SK-N-SH (cell line): ENCODE data around the gene FEV.

Experiments used
- CTCF ChIP-seq: fragments of 200-600 bp; sonication (generic); IDR thresholded peaks from 2 replicates; pipeline ENCODE4 v1.6.1; 2017; ENCODE audit warnings: antibody characterized with exemption, mild to moderate bottlenecking, moderate library complexity
- EP300 ChIP-seq, 2 experiments: IDR thresholded peaks; 2 replicates each; pipeline versions ENCODE4 v1.4.0 to v1.6.1; 2012; ENCODE audit warnings: borderline replicate concordance in 1 of 2, low read depth in 1 of 2, low read length in 1 of 2
- FOXJ3 ChIP-seq: sonication (generic); formaldehyde crosslinking; IDR thresholded peaks from 2 replicates; pipeline ENCODE4 v1.5.1; 2020; ENCODE audit warnings: mild to moderate bottlenecking, missing genetic modification reagents
- FOXM1 ChIP-seq: IDR thresholded peaks from 2 replicates; pipeline ENCODE4 v1.4.0; 2012; ENCODE audit warnings: low read depth, mild to moderate bottlenecking
- TAF1 ChIP-seq: IDR thresholded peaks from 2 replicates; pipeline ENCODE4 v1.6.1; 2012; ENCODE audit warnings: low read depth, mild to moderate bottlenecking, low read length, moderate library complexity, borderline replicate concordance
- TEAD4 ChIP-seq: IDR thresholded peaks from 2 replicates; pipeline ENCODE4 v1.4.0; 2012; ENCODE audit warnings: mild to moderate bottlenecking, borderline replicate concordance; ENCODE audit not compliant: insufficient read depth
- YY1 ChIP-seq: IDR thresholded peaks from 2 replicates; pipeline ENCODE4 v1.4.0; 2012; ENCODE audit warnings: low read depth, mild to moderate bottlenecking
- ZBTB33 ChIP-seq: IDR thresholded peaks from 2 replicates; pipeline ENCODE4 v1.4.0; 2012; ENCODE audit warnings: low read depth, borderline replicate concordance
- TF ChIP-seq, protein P1 (sequence below): IDR thresholded peaks from 2 replicates; pipeline ENCODE4 v1.4.0; 2012; ENCODE audit warnings: low read depth
- TF ChIP-seq, protein P2 (sequence below): IDR thresholded peaks from 2 replicates; pipeline ENCODE4 v1.6.1; 2012; ENCODE audit warnings: mild to moderate bottlenecking, low read depth, low read length, moderate library complexity

GRCh38 chr2:219024059-219024458, 39.1 kb upstream of the FEV start:
- TF ChIP-seq CTCF, result no peak
- no peak for TF ChIP-seq FOXJ3
- TF ChIP-seq ZBTB33, result no peak
- no peak for TF ChIP-seq TEAD4
- TF ChIP-seq, protein P1, sequence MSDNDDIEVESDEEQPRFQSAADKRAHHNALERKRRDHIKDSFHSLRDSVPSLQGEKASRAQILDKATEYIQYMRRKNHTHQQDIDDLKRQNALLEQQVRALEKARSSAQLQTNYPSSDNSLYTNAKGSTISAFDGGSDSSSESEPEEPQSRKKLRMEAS, result no peak
- no peak for TF ChIP-seq EP300 (IDR thresholded peaks at IDR 0.05; ENCODE audit: borderline replicate concordance in 1 of 2, low read depth in 1 of 2, low read length in 1 of 2)
- no peak for TF ChIP-seq YY1
- TF ChIP-seq, protein P2, sequence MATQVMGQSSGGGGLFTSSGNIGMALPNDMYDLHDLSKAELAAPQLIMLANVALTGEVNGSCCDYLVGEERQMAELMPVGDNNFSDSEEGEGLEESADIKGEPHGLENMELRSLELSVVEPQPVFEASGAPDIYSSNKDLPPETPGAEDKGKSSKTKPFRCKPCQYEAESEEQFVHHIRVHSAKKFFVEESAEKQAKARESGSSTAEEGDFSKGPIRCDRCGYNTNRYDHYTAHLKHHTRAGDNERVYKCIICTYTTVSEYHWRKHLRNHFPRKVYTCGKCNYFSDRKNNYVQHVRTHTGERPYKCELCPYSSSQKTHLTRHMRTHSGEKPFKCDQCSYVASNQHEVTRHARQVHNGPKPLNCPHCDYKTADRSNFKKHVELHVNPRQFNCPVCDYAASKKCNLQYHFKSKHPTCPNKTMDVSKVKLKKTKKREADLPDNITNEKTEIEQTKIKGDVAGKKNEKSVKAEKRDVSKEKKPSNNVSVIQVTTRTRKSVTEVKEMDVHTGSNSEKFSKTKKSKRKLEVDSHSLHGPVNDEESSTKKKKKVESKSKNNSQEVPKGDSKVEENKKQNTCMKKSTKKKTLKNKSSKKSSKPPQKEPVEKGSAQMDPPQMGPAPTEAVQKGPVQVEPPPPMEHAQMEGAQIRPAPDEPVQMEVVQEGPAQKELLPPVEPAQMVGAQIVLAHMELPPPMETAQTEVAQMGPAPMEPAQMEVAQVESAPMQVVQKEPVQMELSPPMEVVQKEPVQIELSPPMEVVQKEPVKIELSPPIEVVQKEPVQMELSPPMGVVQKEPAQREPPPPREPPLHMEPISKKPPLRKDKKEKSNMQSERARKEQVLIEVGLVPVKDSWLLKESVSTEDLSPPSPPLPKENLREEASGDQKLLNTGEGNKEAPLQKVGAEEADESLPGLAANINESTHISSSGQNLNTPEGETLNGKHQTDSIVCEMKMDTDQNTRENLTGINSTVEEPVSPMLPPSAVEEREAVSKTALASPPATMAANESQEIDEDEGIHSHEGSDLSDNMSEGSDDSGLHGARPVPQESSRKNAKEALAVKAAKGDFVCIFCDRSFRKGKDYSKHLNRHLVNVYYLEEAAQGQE, result no peak
- TF ChIP-seq FOXM1, result no peak
- no peak for TF ChIP-seq TAF1
